ENCODE measurements around the gene AP1M2.

The AP1M2 gene

GRCh38 chr19:10624585-10624984 is 37.5 kb upstream of the AP1M2 start:
- no peak for ATAC-seq
- TF ChIP-seq ESRRG (CRISPR knock-in tag; IDR thresholded peaks at IDR 0.05) = no peak
- TF ChIP-seq ARNTL (CRISPR knock-in tag; IDR thresholded peaks at IDR 0.05; ENCODE audit: borderline replicate concordance, low read depth) = no peak
- no peak for TF ChIP-seq ZNF565 (CRISPR knock-in tag; conservative IDR thresholded peaks at IDR 0.05; ENCODE audit: low read depth)
- no peak for TF ChIP-seq TCF4 (CRISPR knock-in tag; IDR thresholded peaks at IDR 0.05; ENCODE audit: borderline replicate concordance)
- TF ChIP-seq TSHZ2 (CRISPR knock-in tag; IDR thresholded peaks at IDR 0.05) = no peak

- ATAC-seq = no peak
- TF ChIP-seq GLIS3 (CRISPR knock-in tag; IDR thresholded peaks at IDR 0.05) (no peak), ZC3H10 (CRISPR knock-in tag; IDR thresholded peaks at IDR 0.05) (no peak), PPARA (CRISPR knock-in tag; IDR thresholded peaks at IDR 0.05; ENCODE audit: borderline replicate concordance) (no peak), OSR1 (CRISPR knock-in tag; IDR thresholded peaks at IDR 0.05) (no peak), POU6F1 (CRISPR knock-in tag; IDR thresholded peaks at IDR 0.05; ENCODE audit: borderline replicate concordance, low read depth) (no peak), PATZ1 (CRISPR knock-in tag; IDR thresholded peaks at IDR 0.05; ENCODE audit: borderline replicate concordance) (no peak), ZNF565 (CRISPR knock-in tag; conservative IDR thresholded peaks at IDR 0.05; ENCODE audit: low read depth) (no peak), ISL1 (CRISPR knock-in tag; IDR thresholded peaks at IDR 0.05) (no peak), RARB (CRISPR knock-in tag; IDR thresholded peaks at IDR 0.05) (no peak), ESRRG (CRISPR knock-in tag; IDR thresholded peaks at IDR 0.05) (no peak), ZNF8 (CRISPR knock-in tag; IDR thresholded peaks at IDR 0.05) (no peak), ZFP3 (CRISPR knock-in tag; IDR thresholded peaks at IDR 0.05) (no peak), TSHZ2 (CRISPR knock-in tag; IDR thresholded peaks at IDR 0.05) (no peak), TOX (CRISPR knock-in tag; IDR thresholded peaks at IDR 0.05; ENCODE audit: borderline replicate concordance) (no peak)
These were observed 34.9 kb upstream of the AP1M2 start for GRCh38 chr19:10621966-10622365.

- no peak for ATAC-seq
- TF ChIP-seq ZNF70 (CRISPR knock-in tag; IDR thresholded peaks at IDR 0.05) (no peak), TCF4 (CRISPR knock-in tag; IDR thresholded peaks at IDR 0.05; ENCODE audit: borderline replicate concordance) (no peak), ESRRG (CRISPR knock-in tag; IDR thresholded peaks at IDR 0.05) (no peak), ZC3H10 (CRISPR knock-in tag; IDR thresholded peaks at IDR 0.05) (no peak), POU6F1 (CRISPR knock-in tag; IDR thresholded peaks at IDR 0.05; ENCODE audit: borderline replicate concordance, low read depth) (no peak), ZNF8 (CRISPR knock-in tag; IDR thresholded peaks at IDR 0.05) (no peak), ZNF565 (CRISPR knock-in tag; conservative IDR thresholded peaks at IDR 0.05; ENCODE audit: low read depth) (no peak), CREB5 (CRISPR knock-in tag; IDR thresholded peaks at IDR 0.05; ENCODE audit: low read depth) (no peak), ZFP30 (CRISPR knock-in tag; IDR thresholded peaks at IDR 0.05) (no peak), TSHZ2 (CRISPR knock-in tag; IDR thresholded peaks at IDR 0.05) (no peak), PATZ1 (CRISPR knock-in tag; IDR thresholded peaks at IDR 0.05; ENCODE audit: borderline replicate concordance) (no peak), SNAI2 (CRISPR knock-in tag; IDR thresholded peaks at IDR 0.05) (no peak)
These were observed 33.7 kb upstream of the AP1M2 start for GRCh38 chr19:10620786-10621185.

Data from SK-N-SH treated with all-trans-retinoic acid at 6 μM for 48 hours (cell line).